GM21390 (cell line): ENCODE measurements around the gene ANAPC5.

Experiments
- ATAC-seq: cut with Tn5 transposase; IDR thresholded peaks from one replicate; pipeline ENCODE4 v1.9.1; 2021; ENCODE audit not compliant: unreplicated experiment

Gene ANAPC5

DNA sequence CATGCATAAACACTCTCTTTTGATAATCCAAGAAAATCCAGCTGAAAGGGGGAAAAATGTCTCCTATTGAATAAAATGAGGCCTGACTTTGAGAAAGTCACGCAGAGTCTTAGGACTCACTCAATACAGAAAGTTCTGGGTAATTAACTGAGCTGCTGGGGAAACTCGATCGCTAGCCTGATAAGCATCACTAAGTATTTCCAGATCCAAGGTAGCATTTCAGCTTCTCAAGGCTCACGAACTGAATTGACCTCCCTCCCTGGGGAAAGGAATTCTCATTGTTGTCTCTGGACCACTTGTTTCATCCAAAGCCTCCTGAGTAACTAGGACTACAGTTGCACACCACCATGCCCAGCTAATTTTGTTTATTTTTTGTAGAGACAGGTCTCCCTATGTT, 13.8 kb upstream of the ANAPC5 start:
- no peak for ATAC-seq

- ATAC-seq, result no peak
Measured at GRCh38 chr12:121365416-121366062, 13.3 kb upstream of the ANAPC5 start.

- ATAC-seq, result no peak
Measured at GRCh38 chr12:121364683-121365121, 12.5 kb upstream of the ANAPC5 start.

DNA sequence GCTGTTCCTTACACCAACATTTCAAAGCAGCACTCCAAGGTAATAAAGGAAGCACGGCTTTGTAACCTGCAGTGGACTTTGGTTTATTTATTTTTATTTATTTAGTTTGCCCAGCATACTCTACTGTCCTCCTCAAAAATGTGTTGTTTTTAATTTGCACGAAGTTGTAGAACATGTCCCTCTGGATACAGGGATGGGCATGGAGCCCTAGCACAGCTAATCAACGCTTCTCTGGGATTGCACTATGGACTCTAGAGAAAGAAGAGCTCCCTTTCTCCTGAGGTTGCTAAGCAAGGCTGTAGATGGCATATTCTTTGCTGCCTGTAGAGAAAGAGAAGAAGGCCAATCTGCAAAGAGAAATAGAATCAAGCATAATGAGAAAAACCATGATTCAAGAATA, 5.9 kb upstream of the ANAPC5 start:
- no peak for ATAC-seq

DNA sequence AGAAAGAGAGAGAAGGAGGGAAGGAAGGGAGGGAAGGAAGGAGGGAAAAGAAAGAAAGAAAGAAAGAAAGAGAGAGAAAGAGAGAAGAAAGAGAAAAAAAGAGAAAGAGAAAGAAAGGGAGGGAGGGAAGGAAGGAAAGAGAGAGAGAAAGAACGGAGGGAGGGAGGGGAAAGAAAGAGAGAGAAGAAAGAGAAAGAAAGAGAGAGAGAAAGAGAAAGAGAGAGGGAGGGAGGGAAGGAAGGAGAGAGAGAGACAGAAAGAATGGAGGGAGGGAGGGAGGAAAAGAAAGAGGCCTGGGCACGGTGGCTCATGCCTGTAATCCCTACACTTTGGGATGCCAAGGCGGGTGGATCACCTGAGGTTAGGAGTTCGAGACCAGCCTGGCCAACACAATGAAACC, 5.1 kb upstream of the ANAPC5 start:
- no peak for ATAC-seq

DNA sequence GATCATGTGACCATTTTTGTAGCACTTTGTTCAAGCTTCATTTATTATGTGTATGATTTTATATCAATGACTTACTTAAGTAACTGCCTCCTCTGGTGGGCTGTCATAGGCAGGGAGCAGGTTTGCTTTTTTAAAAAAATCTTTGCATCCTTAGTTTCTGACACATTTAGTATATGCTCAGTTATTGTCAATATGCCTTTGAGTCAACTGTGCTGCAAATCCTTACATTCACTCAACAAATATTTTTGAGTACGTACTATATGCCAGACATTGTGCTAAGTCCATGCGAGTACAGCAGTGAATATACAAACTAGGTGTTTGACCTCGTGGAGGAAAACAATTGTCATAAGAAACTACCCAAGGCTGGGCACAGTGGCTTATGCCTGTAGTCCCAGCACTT, 4.4 kb upstream of the ANAPC5 start:
- ATAC-seq, result no peak

DNA sequence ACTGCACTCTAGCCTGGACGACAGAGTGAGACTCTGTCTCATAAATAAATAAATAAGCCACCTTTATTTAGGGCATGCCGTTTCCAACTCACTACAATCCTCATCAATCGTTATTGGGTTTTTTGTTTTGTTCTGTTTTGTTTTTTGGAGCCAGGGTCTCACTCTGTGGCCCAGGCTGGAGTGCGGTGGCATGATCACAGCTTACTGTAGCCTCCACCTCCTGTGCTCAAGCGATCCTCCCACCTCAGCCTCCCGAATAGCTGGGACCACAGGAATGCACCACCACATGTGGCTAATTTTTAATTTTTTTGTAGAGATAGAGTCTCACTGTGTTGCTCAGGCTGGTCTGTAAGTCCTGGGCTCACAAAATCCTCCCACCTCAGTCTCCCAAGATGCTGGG, 3.6 kb upstream of the ANAPC5 start:
- ATAC-seq, result no peak

DNA sequence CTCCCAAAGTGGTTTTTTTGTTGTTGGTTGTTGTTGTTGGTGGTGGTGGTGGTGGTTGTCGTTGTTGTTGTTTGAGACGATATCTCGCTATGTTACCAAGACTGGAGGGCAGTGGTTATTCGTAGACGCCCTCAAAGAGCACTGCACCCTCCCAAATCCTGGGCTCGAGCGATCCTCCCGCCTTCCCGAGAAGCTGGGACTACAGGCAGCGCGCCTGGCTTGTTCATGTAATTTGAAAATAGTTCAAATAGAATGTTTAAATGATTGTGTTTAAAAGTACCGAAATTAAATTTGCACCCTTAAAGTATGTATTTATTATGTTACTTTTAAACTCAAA, 439 bp upstream of the ANAPC5 start:
- ATAC-seq, result no peak

- ATAC-seq, result no peak
Measured at GRCh38 chr12:121346747-121347146, 5.5 kb downstream of the ANAPC5 start.

DNA sequence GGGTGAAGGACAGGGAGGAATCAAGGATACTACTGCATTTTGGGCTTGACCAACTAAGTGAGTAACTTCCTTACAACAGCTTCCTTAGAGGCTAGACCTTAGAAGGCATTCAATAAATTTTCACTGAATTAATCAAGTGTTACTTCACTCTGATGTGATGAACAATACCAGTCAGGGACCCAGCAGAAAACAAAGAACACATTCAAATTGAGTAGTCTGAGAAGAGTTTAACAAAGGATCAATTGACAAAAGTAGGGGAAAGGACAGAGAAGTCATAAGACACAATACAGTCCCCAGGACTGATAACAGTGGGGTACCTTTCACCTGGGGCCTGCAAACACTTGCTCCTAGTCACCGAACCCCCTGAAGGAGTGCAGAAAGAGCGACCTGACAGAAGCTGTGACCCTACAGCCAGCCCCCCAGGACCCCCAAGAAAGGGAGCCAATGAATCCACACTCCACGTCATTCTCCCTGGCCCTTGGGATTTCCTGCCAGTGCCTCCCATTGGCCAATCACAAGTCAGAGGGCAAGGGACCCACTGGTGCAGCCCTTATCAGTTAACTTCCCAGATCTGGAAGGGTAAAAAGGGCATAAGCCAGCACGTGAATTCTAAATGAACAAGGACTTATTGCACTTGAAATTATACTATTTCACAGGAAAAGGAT, 6.9 kb downstream of the ANAPC5 start:
- ATAC-seq, result no peak

GRCh38 chr12:121344506-121344905, 7.7 kb downstream of the ANAPC5 start:
- ATAC-seq, result no peak

DNA sequence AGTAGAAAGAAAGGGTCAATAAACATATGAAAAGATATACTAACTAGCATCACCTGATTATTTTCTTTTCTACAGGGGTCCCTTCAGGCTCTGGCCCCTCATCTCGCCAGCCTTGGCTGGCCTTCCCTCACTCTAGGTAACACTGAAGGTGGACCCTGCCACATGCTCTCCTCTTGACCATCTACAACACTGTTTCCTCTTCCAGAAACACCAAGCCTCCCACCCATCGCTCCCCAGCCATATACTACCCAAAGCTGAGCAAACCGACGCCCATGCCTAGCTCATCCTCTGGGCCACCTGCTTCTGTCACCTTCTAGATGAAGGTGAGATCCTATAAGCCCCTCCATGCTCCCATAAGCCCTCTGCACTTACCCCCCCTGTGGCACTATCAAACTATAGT, 14.8 kb downstream of the ANAPC5 start:
- no peak for ATAC-seq

- no peak for ATAC-seq
Measured at GRCh38 chr12:121334513-121335343, 17.5 kb downstream of the ANAPC5 start.

GRCh38 chr12:121333747-121334146, 18.5 kb downstream of the ANAPC5 start:
- no peak for ATAC-seq

DNA sequence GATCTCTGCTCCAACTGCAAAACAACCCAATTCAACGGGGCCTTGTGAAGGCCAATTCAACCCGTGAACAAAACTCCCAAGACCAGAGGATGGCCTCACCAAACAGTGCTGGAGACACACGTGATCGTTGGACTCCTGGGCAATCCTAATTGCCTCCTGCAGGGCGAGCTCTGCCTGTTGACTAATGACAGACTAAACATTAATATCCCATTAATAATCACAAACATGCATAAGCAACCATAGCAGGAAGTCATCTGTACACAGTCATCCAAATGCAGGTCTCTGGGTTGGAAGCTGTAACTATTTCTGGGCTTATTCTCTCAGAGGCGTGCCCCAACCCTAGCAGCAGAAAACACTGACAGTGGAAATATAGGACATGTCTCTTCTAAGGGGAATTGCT, 21.0 kb downstream of the ANAPC5 start:
- no peak for ATAC-seq

- no peak for ATAC-seq
Measured at GRCh38 chr12:121330692-121331091, 21.5 kb downstream of the ANAPC5 start.

GRCh38 chr12:121330195-121330594, 22.0 kb downstream of the ANAPC5 start:
- no peak for ATAC-seq

DNA sequence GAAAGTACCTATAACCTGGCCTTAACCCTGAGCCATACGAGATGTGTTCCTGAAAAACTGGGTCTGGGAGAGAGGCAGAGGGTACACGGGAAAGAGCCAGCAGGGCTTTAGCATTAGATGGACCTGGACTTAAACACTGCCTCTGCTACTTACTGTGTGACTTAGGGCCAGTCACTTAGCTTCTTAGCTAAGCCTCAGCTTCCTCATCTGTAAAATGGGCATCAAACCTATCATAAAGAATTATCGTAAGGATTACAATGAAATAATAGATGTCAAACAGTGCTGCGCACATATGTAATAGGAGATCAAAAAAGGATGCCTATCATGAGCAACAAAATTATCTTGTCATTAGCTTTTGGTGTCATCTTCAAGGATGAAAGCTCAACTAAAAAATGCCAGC, 23.6 kb downstream of the ANAPC5 start:
- no peak for ATAC-seq

DNA sequence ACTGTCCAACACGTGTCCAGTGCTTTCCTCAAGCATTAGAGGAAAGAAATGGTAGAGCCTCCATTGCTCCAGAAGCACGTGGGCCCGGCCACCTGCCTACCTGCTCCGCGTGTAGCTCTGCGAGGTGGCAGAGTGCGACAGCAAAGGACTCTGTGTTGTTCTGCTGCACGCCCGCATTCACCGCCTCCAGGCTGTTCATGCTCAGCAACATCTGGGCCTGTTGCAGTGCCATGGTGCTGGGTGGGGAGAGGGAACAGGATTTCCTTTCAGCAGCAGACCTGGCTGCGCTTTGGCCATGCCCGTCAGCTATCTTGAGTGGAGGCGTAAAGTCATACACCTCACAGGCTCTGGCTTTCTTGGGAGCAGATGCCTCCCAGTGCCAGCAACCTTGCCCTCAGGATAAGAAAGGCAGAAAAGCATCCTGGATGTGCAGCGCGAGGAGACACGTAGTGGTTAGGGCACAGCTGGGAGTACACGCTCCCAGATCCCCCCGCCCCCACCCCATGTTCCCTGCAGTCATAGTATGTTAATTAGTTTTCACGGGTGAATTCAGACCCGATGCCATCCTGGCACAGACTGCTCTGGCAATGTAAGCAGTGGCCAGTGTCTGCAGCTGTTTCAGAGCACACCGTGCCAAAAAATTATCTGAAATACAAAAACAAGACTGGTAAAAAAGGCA, 25.1 kb downstream of the ANAPC5 start:
- no peak for ATAC-seq

DNA sequence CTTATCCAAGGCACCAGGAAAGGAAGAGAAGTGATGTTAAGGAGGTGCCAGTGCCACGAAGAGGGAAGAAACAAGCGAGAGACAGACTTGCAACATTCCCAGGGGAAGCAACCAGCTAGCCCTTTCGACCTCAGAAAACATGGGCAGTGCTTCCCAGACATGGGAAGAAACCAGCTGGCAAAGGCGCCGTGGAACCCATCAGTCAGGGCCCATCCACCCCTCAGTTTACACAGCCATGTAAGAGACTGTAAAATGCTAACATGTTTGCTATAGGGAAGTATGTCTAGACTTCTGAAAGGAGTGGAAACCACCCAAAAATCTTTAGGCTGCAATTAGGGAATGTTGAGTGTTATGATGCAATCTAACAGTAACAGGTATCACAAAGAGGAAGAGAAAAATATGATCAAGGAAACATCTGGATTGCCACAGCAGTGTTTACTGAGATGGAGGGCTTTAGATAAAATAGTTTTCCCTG, 26.3 kb downstream of the ANAPC5 start:
- ATAC-seq, result no peak

GRCh38 chr12:121323908-121324307, 28.3 kb downstream of the ANAPC5 start:
- no peak for ATAC-seq
